Nephron (organoid): Measurements from ENCODE around the gene OR4A47.
"Not testable (repeated sequence)": the region's sequence is repeated elsewhere in the genome, so short reads cannot be mapped to it uniquely, and the experiment has no call there.

Experiments used
- H3K27ac Mint-ChIP-seq, 3 experiments: 2 replicates each; pipeline ENCODE4 v1.8.0; 2020; ENCODE audit warnings: mixed read lengths in 3 of 3, mild to moderate bottlenecking in 2 of 3, moderate library complexity in 1 of 3
- H3K27me3 Mint-ChIP-seq: 2 replicates; pipeline ENCODE4 v1.8.0; 2021; ENCODE audit warnings: low read depth, mild to moderate bottlenecking, moderate library complexity, mixed read lengths
- H3K36me3 Mint-ChIP-seq: 2 replicates; pipeline ENCODE4 v1.8.0; 2020; ENCODE audit warnings: low read depth, mixed read lengths
- H3K4me1 Mint-ChIP-seq: 2 replicates; pipeline ENCODE4 v1.8.0; 2020; ENCODE audit warnings: mixed read lengths
- H3K4me3 Mint-ChIP-seq, 3 experiments: 2 replicates each; pipeline ENCODE4 v1.8.0; 2020; ENCODE audit warnings: mild to moderate bottlenecking in 3 of 3, mixed read lengths in 3 of 3, moderate library complexity in 2 of 3
- H3K9me3 Mint-ChIP-seq: 2 replicates; pipeline ENCODE4 v1.8.0; 2020; ENCODE audit warnings: mixed read lengths
- TF ChIP-seq, protein P1 (sequence below), 3 experiments: fragments of 200-600 bp; sonication (generic); IDR thresholded peaks; one replicate each; pipeline ENCODE4 v1.5.0; 2021; ENCODE audit warnings: antibody characterized with exemption in 3 of 3; ENCODE audit not compliant: unreplicated experiment in 3 of 3

OR4A47 gene, protein sequence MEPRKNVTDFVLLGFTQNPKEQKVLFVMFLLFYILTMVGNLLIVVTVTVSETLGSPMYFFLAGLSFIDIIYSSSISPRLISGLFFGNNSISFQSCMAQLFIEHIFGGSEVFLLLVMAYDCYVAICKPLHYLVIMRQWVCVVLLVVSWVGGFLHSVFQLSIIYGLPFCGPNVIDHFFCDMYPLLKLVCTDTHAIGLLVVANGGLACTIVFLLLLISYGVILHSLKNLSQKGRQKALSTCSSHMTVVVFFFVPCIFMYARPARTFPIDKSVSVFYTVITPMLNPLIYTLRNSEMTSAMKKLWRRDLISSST

DNA sequence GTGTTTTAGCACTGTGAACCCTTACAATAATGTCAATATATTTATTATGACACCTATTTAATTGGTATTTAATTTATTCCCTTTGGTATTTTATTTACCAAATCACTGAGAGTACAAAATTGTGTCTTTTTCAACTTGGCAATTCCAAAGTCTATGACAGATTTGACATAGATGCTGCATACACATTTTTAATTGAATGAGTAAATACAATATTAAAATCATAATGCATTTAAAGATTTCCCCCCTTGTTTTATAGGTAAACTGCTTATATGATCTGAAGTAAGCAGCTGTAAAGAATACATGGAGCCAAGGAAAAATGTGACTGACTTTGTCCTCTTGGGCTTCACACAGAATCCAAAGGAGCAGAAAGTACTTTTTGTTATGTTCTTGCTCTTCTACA is at the start of gene OR4A47:
TSS of gene OR4A47 (plus strand) at position 301 of the 400 bp plus-strand sequence. CDS start at position 301, 0 bp downstream.
- not testable (repeated sequence) for H3K4me1 Mint-ChIP-seq, H3K27me3 Mint-ChIP-seq, H3K4me3 Mint-ChIP-seq, H3K27ac Mint-ChIP-seq, H3K36me3 Mint-ChIP-seq
- H3K9me3 Mint-ChIP-seq = peaks cover 33% of the 10 kb centered on the region

DNA sequence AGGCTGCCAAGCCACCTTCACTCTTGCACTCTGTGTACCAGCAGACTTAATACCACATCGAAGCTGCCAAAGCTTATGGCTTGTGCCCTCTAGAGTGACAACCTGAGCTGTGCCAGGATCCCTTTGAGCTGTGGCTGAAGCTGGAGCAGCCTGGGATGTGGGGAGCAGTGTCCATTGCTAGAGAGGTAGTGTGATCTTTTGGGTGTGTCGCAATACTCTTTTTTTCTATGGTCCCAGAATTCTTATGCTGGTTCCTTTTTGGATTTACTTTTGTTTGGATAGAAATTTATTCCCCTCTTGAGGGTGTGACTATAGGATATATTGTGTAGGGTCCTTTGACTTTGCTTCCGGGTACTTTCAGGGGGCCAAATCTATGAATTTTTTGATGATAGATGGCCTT is 32.7 kb upstream of the OR4A47 start:
- peaks cover 40% of the 10 kb centered on the region for H3K9me3 Mint-ChIP-seq
- H3K27me3 Mint-ChIP-seq, H3K36me3 Mint-ChIP-seq, H3K4me3 Mint-ChIP-seq, H3K4me1 Mint-ChIP-seq, H3K27ac Mint-ChIP-seq: not testable (repeated sequence)

DNA sequence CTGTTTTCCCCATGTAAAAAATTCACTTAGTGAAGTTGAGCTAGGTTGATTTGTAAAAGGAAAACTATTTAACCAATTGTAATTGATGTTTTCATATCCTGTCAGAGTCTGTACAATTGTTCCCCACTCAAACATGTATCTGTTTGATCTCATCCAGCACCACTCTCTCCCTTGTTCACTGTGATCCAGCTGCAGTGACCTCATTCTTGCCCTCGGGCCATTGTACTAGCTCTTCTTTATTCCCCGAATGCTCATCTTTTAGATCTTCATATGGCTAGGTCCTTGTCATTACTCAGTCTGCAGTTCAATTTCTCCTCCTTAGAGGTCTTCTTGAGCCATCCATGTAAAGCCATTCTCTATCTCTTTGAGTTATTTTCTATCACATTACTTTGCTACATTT is 14.6 kb upstream of the OR4A47 start:
- not testable (repeated sequence) for H3K27me3 Mint-ChIP-seq, H3K27ac Mint-ChIP-seq, H3K4me3 Mint-ChIP-seq, H3K4me1 Mint-ChIP-seq, H3K36me3 Mint-ChIP-seq
- H3K9me3 Mint-ChIP-seq = peaks cover 35% of the 10 kb centered on the region

DNA sequence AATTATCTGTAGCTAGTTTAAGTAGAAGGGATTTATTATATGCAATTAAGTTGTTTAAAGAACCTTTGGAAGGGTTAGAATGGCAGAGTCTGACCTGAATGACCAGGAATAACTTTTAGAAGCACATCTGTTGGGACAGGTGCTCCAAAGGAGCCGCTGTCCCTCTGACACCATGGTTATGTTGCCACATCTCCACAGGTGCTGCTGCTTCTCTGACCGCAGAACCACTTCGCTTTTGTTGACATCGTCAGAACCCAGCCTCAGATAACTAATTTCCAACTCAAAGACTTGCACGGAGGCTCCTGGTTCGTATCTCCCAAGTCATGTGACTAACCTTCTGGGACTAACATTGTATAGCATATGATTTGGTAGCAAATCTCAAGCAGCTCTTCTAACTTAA is 13.9 kb upstream of the OR4A47 start:
- H3K27me3 Mint-ChIP-seq, H3K27ac Mint-ChIP-seq, H3K36me3 Mint-ChIP-seq, H3K4me3 Mint-ChIP-seq, H3K4me1 Mint-ChIP-seq: not testable (repeated sequence)
- H3K9me3 Mint-ChIP-seq = peaks cover 29% of the 10 kb centered on the region

DNA sequence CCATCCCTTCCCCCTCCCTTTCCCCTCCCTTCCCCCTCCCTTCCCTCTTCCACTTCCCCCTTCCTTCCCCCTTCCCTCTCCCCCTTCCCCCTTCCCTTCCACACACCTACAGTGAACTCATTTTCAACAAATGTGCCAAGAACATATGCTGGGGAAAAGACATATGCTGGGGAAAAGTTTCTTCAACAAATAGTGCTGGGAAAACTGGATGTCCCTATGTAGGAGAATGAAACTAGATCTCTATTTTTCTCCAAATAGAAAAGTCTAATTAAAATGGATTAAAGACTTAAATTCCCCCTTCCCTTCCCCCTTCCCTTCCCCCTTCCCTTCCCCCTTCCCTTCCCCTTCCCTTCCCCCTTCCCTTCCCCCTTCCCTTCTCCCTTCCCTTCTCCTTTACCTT is 17.6 kb downstream of the OR4A47 start:
- H3K9me3 Mint-ChIP-seq = peaks cover 29% of the 10 kb centered on the region
- not testable (repeated sequence) for H3K4me3 Mint-ChIP-seq, H3K4me1 Mint-ChIP-seq, H3K36me3 Mint-ChIP-seq, H3K27me3 Mint-ChIP-seq, H3K27ac Mint-ChIP-seq

DNA sequence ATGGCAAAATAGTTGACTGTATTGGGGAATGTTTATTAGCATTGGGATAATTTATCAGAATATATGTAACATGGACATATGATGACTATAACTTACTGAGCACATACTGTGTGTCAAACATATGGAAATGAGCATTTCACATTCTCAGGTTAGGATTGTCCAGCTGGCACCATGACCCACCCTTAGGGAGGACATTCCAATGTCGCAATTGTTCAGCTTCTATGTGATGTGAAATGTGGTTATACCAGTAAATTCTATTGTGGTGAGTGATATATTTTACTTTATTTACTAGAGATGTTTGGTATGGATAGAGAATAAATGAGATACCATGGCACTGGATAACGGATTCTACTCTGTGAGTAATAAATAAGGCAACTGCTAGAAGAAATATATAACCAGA is 50.4 kb downstream of the OR4A47 start:
- no peak overlapping the region for H3K27ac Mint-ChIP-seq
- no peak overlapping the region for H3K4me3 Mint-ChIP-seq
- H3K9me3 Mint-ChIP-seq = peaks cover 28% of the 10 kb centered on the region
- no peaks in the 10 kb centered on the region for H3K27me3 Mint-ChIP-seq
- no peaks in the 10 kb centered on the region for H3K4me1 Mint-ChIP-seq
- TF ChIP-seq, protein P1, sequence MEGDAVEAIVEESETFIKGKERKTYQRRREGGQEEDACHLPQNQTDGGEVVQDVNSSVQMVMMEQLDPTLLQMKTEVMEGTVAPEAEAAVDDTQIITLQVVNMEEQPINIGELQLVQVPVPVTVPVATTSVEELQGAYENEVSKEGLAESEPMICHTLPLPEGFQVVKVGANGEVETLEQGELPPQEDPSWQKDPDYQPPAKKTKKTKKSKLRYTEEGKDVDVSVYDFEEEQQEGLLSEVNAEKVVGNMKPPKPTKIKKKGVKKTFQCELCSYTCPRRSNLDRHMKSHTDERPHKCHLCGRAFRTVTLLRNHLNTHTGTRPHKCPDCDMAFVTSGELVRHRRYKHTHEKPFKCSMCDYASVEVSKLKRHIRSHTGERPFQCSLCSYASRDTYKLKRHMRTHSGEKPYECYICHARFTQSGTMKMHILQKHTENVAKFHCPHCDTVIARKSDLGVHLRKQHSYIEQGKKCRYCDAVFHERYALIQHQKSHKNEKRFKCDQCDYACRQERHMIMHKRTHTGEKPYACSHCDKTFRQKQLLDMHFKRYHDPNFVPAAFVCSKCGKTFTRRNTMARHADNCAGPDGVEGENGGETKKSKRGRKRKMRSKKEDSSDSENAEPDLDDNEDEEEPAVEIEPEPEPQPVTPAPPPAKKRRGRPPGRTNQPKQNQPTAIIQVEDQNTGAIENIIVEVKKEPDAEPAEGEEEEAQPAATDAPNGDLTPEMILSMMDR (IDR thresholded peaks at IDR 0.05; ENCODE audit: unreplicated experiment in 3 of 3) = no peak
- no peaks in the 10 kb centered on the region for H3K36me3 Mint-ChIP-seq
